WTC11 (cell line): ENCODE data around the gene SPPL2B. TPM values are rescaled to one million over a fixed set of nuclear protein-coding genes. Genes with fewer than 3 reads are reported as not detected.

Source experiments
- ATAC-seq: fragments of 200-7000 bp; cut with Tn5 transposase; 2 replicates; pipeline ENCODE4 v1.10.0; 2021; ENCODE audit warnings: mild to moderate bottlenecking, moderate library complexity
- CTCF ChIA-PET: fragments of 300-600 bp; sonication (Branson Sonifier 250); formaldehyde crosslinking; loops from one replicate; lab custom pipeline; 2021; ENCODE audit warnings: antibody characterized with exemption; lab: Charles Lee
- POLR2A ChIA-PET: fragments of 350-600 bp; sonication (Branson Sonifier 250); formaldehyde crosslinking; loops from one replicate; lab custom pipeline; 2021; ENCODE audit warnings: antibody characterized with exemption; lab: Charles Lee
- DNase-seq: peaks from one replicate; pipeline ENCODE4 v3.0.0; 2021; ENCODE audit warnings: low spot score
- H3K27ac Mint-ChIP-seq: 2 replicates; pipeline ENCODE4 v1.8.0; 2021; ENCODE audit warnings: mixed read lengths
- H3K27me3 Mint-ChIP-seq: 2 replicates; pipeline ENCODE4 v1.8.0; 2021; ENCODE audit warnings: low read depth, mild to moderate bottlenecking, moderate library complexity, mixed read lengths
- H3K36me3 Mint-ChIP-seq: 2 replicates; pipeline ENCODE4 v1.8.0; 2021; ENCODE audit warnings: mixed read lengths
- H3K4me1 Mint-ChIP-seq: 2 replicates; pipeline ENCODE4 v1.8.0; 2022; ENCODE audit warnings: mixed read lengths
- H3K4me3 Mint-ChIP-seq: 2 replicates; pipeline ENCODE4 v1.8.0; 2021; ENCODE audit warnings: mild to moderate bottlenecking, moderate library complexity, mixed read lengths
- H3K9me3 Mint-ChIP-seq: 2 replicates; pipeline ENCODE4 v1.8.0; 2021; ENCODE audit warnings: mixed read lengths
- CBFB ChIP-seq: sonication (generic); formaldehyde crosslinking; IDR thresholded peaks from 2 replicates; pipeline ENCODE4 v1.8.1; 2022; ENCODE audit warnings: mild to moderate bottlenecking, low read depth, missing genetic modification reagents
- CREM ChIP-seq: sonication (generic); formaldehyde crosslinking; IDR thresholded peaks from 2 replicates; pipeline ENCODE4 v1.8.1; 2022; ENCODE audit warnings: mild to moderate bottlenecking, missing genetic modification reagents, moderate library complexity
- ETV6 ChIP-seq: sonication (generic); formaldehyde crosslinking; IDR thresholded peaks from 2 replicates; pipeline ENCODE4 v1.8.1; 2022; ENCODE audit warnings: mild to moderate bottlenecking, missing genetic modification reagents
- FOXP1 ChIP-seq: sonication (generic); formaldehyde crosslinking; IDR thresholded peaks from 2 replicates; pipeline ENCODE4 v1.8.0; 2022; ENCODE audit warnings: missing genetic modification reagents, mild to moderate bottlenecking, moderate library complexity, borderline replicate concordance
- KAT7 ChIP-seq: sonication (generic); formaldehyde crosslinking; IDR thresholded peaks from 2 replicates; pipeline ENCODE4 v1.8.1; 2023; ENCODE audit warnings: missing genetic modification reagents, mild to moderate bottlenecking, borderline replicate concordance
- MYBL2 ChIP-seq: sonication (generic); formaldehyde crosslinking; IDR thresholded peaks from 2 replicates; pipeline ENCODE4 v1.8.1; 2023; ENCODE audit warnings: mild to moderate bottlenecking, moderate library complexity, missing genetic modification reagents
- NFATC4 ChIP-seq: fragments of 250-450 bp; sonication (Bioruptor Pico); IDR thresholded peaks from 2 replicates; pipeline ENCODE4 v1.9.0; 2021; ENCODE audit warnings: mild to moderate bottlenecking
- NFE2L1 ChIP-seq: sonication (generic); formaldehyde crosslinking; IDR thresholded peaks from 2 replicates; pipeline ENCODE4 v1.8.1; 2023; ENCODE audit warnings: missing genetic modification reagents
- NR3C1 ChIP-seq: sonication (generic); formaldehyde crosslinking; conservative IDR thresholded peaks from 2 replicates; pipeline ENCODE4 v1.8.1; 2023; ENCODE audit warnings: low read depth, mild to moderate bottlenecking, missing genetic modification reagents
- OVOL2 ChIP-seq: fragments of 250-450 bp; sonication (Bioruptor Pico); IDR thresholded peaks from 2 replicates; pipeline ENCODE4 v1.9.0; 2021; ENCODE audit warnings: mild to moderate bottlenecking, borderline replicate concordance
- PRRX2 ChIP-seq: fragments of 250-450 bp; sonication (Bioruptor Pico); IDR thresholded peaks from 2 replicates; pipeline ENCODE4 v1.8.0; 2021; ENCODE audit warnings: mild to moderate bottlenecking
- TCF7 ChIP-seq: sonication (generic); formaldehyde crosslinking; IDR thresholded peaks from 2 replicates; pipeline ENCODE4 v1.8.0; 2022; ENCODE audit warnings: mild to moderate bottlenecking, low read depth, missing genetic modification reagents, moderate library complexity
- TP53 ChIP-seq: sonication (generic); formaldehyde crosslinking; IDR thresholded peaks from 2 replicates; pipeline ENCODE4 v1.8.1; 2023; ENCODE audit warnings: mild to moderate bottlenecking, missing genetic modification reagents
- ZNF138 ChIP-seq: sonication (generic); formaldehyde crosslinking; conservative IDR thresholded peaks from 2 replicates; pipeline ENCODE4 v1.8.1; 2022; ENCODE audit warnings: mild to moderate bottlenecking, moderate library complexity, missing genetic modification reagents
- total RNA-seq: library from RNA; stranded (reverse); gene quantifications from 3 replicates; pipeline ENCODE4 v1.2.3, GENCODE V29; 2021
- TF ChIP-seq, protein P1 (sequence below): sonication (generic); formaldehyde crosslinking; IDR thresholded peaks from 2 replicates; pipeline ENCODE4 v1.8.1; 2023; ENCODE audit warnings: mild to moderate bottlenecking, moderate library complexity, missing genetic modification reagents
- TF ChIP-seq, protein P2 (sequence below): sonication (generic); formaldehyde crosslinking; conservative IDR thresholded peaks from 2 replicates; pipeline ENCODE4 v1.8.1; 2023; ENCODE audit warnings: mild to moderate bottlenecking, low read depth, missing genetic modification reagents, moderate library complexity
- TF ChIP-seq, protein P3 (sequence below): sonication (generic); formaldehyde crosslinking; IDR thresholded peaks from 2 replicates; pipeline ENCODE4 v1.8.0; 2022; ENCODE audit warnings: mild to moderate bottlenecking, missing genetic modification reagents
- TF ChIP-seq, protein P4 (sequence below): fragments of 250-450 bp; sonication (Bioruptor Pico); IDR thresholded peaks from 2 replicates; pipeline ENCODE4 v1.9.0; 2021; ENCODE audit warnings: mild to moderate bottlenecking
- TF ChIP-seq, protein P5 (sequence below): fragments of 250-450 bp; sonication (Bioruptor Pico); IDR thresholded peaks from 2 replicates; pipeline ENCODE4 v1.9.0; 2021; ENCODE audit warnings: mild to moderate bottlenecking

The SPPL2B gene
- total RNA-seq, 1 experiment from 2014 or later: 117 TPM

DNA sequence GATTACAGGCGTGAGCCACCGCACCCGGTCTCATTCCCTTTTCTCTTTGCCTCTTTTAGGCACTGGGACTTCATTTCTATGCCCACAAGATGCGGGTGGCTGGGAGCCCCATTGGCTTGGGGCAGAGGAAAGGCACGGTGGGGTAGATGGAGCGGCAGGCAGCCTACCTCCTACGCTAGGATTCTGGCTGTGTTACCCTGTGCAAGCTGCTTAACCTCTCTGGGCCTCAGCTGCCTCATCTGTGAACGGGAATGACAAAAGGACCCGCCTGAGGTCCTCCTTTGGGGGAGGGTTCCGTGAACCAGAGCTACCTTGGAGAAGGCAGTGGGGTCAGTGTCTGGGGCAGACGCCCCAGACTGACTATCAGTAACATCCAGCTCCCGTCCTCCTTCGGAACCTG, 11.2 kb upstream of the SPPL2B start (continued):
- no peak for TF ChIP-seq MYBL2 (CRISPR knock-in tag)
- no peak for TF ChIP-seq PRRX2 (CRISPR knock-in tag)
- TF ChIP-seq CBFB (CRISPR knock-in tag): no peak

DNA sequence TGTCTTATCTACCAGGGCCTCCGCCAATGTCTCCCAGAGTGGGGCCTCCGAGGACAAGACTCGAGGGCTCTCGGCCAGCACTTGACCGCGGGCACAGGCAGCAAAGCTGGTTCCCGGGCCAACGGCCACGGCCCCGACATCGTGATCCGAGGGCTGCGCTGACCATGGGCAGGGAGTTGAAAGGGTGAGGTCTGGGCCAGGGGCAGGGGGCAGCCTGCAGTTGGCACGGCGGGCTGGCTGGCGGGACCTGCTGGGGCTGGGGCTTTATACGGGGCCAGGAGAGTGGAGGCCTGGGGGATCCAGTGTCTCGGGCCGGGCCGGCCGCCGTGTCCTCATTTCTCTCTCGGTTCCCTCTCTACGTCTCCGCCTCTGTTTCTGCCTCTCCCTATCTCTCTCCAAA, 10.7 kb upstream of the SPPL2B start:
- TF ChIP-seq CBFB (CRISPR knock-in tag) (no peak), NFE2L1 (CRISPR knock-in tag) (no peak), TCF7 (no peak), KAT7 (CRISPR knock-in tag) (no peak), OVOL2 (CRISPR knock-in tag) (no peak), FOXP1 (CRISPR knock-in tag) (no peak), NFATC4 (CRISPR knock-in tag) (no peak), ZNF138 (CRISPR knock-in tag) (no peak), NR3C1 (CRISPR knock-in tag) (no peak), TP53 (CRISPR knock-in tag) (no peak), CREM (CRISPR knock-in tag) (no peak), ETV6 (no peak)
- TF ChIP-seq, protein P1, sequence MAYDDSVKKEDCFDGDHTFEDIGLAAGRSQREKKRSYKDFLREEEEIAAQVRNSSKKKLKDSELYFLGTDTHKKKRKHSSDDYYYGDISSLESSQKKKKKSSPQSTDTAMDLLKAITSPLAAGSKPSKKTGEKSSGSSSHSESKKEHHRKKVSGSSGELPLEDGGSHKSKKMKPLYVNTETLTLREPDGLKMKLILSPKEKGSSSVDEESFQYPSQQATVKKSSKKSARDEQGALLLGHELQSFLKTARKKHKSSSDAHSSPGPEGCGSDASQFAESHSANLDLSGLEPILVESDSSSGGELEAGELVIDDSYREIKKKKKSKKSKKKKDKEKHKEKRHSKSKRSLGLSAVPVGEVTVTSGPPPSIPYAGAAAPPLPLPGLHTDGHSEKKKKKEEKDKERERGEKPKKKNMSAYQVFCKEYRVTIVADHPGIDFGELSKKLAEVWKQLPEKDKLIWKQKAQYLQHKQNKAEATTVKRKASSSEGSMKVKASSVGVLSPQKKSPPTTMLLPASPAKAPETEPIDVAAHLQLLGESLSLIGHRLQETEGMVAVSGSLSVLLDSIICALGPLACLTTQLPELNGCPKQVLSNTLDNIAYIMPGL: no peak
- TF ChIP-seq, protein P2, sequence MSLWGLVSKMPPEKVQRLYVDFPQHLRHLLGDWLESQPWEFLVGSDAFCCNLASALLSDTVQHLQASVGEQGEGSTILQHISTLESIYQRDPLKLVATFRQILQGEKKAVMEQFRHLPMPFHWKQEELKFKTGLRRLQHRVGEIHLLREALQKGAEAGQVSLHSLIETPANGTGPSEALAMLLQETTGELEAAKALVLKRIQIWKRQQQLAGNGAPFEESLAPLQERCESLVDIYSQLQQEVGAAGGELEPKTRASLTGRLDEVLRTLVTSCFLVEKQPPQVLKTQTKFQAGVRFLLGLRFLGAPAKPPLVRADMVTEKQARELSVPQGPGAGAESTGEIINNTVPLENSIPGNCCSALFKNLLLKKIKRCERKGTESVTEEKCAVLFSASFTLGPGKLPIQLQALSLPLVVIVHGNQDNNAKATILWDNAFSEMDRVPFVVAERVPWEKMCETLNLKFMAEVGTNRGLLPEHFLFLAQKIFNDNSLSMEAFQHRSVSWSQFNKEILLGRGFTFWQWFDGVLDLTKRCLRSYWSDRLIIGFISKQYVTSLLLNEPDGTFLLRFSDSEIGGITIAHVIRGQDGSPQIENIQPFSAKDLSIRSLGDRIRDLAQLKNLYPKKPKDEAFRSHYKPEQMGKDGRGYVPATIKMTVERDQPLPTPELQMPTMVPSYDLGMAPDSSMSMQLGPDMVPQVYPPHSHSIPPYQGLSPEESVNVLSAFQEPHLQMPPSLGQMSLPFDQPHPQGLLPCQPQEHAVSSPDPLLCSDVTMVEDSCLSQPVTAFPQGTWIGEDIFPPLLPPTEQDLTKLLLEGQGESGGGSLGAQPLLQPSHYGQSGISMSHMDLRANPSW (CRISPR knock-in tag): no peak
- TF ChIP-seq, protein P3, sequence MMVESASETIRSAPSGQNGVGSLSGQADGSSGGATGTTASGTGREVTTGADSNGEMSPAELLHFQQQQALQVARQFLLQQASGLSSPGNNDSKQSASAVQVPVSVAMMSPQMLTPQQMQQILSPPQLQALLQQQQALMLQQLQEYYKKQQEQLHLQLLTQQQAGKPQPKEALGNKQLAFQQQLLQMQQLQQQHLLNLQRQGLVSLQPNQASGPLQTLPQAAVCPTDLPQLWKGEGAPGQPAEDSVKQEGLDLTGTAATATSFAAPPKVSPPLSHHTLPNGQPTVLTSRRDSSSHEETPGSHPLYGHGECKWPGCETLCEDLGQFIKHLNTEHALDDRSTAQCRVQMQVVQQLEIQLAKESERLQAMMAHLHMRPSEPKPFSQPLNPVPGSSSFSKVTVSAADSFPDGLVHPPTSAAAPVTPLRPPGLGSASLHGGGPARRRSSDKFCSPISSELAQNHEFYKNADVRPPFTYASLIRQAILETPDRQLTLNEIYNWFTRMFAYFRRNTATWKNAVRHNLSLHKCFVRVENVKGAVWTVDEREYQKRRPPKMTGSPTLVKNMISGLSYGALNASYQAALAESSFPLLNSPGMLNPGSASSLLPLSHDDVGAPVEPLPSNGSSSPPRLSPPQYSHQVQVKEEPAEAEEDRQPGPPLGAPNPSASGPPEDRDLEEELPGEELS (CRISPR knock-in tag): no peak
- TF ChIP-seq, protein P4, sequence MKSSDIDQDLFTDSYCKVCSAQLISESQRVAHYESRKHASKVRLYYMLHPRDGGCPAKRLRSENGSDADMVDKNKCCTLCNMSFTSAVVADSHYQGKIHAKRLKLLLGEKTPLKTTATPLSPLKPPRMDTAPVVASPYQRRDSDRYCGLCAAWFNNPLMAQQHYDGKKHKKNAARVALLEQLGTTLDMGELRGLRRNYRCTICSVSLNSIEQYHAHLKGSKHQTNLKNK (CRISPR knock-in tag): no peak
- TF ChIP-seq, protein P5, sequence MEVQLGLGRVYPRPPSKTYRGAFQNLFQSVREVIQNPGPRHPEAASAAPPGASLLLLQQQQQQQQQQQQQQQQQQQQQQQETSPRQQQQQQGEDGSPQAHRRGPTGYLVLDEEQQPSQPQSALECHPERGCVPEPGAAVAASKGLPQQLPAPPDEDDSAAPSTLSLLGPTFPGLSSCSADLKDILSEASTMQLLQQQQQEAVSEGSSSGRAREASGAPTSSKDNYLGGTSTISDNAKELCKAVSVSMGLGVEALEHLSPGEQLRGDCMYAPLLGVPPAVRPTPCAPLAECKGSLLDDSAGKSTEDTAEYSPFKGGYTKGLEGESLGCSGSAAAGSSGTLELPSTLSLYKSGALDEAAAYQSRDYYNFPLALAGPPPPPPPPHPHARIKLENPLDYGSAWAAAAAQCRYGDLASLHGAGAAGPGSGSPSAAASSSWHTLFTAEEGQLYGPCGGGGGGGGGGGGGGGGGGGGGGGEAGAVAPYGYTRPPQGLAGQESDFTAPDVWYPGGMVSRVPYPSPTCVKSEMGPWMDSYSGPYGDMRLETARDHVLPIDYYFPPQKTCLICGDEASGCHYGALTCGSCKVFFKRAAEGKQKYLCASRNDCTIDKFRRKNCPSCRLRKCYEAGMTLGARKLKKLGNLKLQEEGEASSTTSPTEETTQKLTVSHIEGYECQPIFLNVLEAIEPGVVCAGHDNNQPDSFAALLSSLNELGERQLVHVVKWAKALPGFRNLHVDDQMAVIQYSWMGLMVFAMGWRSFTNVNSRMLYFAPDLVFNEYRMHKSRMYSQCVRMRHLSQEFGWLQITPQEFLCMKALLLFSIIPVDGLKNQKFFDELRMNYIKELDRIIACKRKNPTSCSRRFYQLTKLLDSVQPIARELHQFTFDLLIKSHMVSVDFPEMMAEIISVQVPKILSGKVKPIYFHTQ (CRISPR knock-in tag): no peak
- ATAC-seq: no peak
- Mint-ChIP-seq H3K27ac (no peak overlapping the region), H3K27me3 (peaks cover 9% of the 10 kb centered on the region), H3K4me3 (no peak overlapping the region), H3K9me3 (peaks cover 9% of the 10 kb centered on the region), H3K4me1 (0 out of 2 replicates have a peak, but pooled peaks cover 2% of the 10 kb centered on the region), H3K36me3 (peaks cover 5% of the 10 kb centered on the region)
- DNase-seq: no peak
- ChIA-PET CTCF (interaction anchor here (1.3 to 3.0 kb wide), 2 partner anchors 43 to 56 kb away, joined by 4 to 42 read pairs; no protein-coding TSS in a partner anchor), POLR2A (interaction anchor here (0.6 kb wide), 1 partner anchor 551 kb away, joined by 3 read pairs; no protein-coding TSS in a partner anchor)
